HG03159 (cell line): ENCODE data around the gene MBD1.
"Not testable (repeated sequence)": the region's sequence is repeated elsewhere in the genome, so short reads cannot be mapped to it uniquely, and the experiment has no call there.

Experiments used
- ATAC-seq: cut with Tn5 transposase; IDR thresholded peaks from one replicate; pipeline ENCODE4 v1.9.1; 2021; ENCODE audit warnings: mild to moderate bottlenecking, moderate library complexity; ENCODE audit not compliant: unreplicated experiment

Gene MBD1, protein sequence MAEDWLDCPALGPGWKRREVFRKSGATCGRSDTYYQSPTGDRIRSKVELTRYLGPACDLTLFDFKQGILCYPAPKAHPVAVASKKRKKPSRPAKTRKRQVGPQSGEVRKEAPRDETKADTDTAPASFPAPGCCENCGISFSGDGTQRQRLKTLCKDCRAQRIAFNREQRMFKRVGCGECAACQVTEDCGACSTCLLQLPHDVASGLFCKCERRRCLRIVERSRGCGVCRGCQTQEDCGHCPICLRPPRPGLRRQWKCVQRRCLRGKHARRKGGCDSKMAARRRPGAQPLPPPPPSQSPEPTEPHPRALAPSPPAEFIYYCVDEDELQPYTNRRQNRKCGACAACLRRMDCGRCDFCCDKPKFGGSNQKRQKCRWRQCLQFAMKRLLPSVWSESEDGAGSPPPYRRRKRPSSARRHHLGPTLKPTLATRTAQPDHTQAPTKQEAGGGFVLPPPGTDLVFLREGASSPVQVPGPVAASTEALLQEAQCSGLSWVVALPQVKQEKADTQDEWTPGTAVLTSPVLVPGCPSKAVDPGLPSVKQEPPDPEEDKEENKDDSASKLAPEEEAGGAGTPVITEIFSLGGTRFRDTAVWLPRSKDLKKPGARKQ

DNA sequence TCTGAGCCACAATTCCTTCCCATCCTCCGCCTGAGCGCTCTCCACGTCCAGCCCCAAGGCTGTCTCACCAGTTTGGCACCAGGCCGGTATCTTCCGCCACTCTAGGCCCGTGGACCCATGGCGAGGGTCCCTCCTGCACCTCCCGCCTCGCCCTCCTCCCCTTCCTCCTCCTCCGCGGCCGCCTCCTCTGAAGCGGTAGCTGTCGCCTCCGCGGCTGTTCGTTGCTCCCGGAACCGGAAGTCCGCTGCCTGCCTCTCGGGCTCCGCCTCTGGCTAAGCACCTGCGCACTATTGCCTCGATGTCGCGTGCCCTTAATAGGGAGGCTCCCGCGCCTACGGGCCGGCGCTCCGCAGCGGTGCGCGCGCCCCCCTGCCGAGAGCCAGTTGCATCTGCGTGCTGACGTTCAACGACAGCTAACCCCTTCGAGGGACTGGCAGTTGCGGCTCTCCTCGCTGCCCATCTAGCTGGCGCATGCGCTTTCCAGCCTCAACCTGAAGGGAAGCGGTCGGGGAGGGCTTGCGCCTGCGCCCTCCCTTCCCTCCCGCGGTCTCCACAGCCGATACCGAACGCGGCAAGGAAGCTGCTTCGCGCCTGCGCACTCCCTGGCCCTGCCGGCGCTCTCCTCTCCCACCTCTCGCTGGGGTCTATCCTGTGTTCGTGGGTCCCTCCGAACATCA lies at the start of gene MBD1:
TSS of gene MBD1 (minus strand) at position 229 of the 677 bp plus-strand sequence. CDS start 1,531 bp downstream, outside the sequence.
- peak; percentile 87 for ATAC-seq

DNA sequence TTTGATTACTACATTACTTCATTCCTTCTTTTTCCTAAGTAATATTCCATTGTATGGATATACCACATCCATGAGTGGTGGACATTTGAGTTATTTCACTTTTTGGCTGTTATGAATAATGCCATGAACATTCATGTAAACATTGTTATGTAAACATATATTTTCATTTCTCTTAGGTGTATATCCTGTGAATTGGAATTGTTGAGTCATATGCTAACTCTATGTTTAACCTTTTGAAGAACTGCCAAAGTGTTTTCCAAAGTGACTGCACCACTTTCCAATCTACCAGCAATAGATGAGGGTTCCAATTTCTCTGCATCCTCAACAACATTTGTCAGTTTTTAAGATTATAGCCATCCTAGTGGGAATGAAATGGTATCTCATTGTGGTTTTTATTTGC lies 48.9 kb upstream of the MBD1 start:
- no peak for ATAC-seq

DNA sequence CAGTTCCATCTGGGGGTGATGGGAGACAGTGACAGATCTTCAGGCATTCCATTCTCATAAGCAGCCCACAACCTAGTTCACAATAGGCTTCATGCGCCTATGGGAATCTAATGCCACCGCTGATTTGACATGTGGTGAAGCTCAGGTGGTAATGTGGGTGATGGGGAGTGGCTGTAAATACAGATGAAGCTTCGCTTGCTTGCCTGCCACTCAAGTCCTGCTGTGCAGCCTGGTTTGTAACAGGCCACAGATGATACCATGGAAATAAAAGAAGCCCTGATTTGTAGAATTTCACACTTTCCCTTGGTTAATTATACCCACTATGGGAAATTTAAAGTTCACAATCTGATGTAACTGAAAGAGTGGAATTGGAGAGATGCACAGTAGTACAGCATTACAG lies 46.7 kb upstream of the MBD1 start:
- no peak for ATAC-seq

- ATAC-seq, result peak; percentile 65
These were observed 39.4 kb upstream of the MBD1 start for GRCh38 chr18:50320719-50321118.

DNA sequence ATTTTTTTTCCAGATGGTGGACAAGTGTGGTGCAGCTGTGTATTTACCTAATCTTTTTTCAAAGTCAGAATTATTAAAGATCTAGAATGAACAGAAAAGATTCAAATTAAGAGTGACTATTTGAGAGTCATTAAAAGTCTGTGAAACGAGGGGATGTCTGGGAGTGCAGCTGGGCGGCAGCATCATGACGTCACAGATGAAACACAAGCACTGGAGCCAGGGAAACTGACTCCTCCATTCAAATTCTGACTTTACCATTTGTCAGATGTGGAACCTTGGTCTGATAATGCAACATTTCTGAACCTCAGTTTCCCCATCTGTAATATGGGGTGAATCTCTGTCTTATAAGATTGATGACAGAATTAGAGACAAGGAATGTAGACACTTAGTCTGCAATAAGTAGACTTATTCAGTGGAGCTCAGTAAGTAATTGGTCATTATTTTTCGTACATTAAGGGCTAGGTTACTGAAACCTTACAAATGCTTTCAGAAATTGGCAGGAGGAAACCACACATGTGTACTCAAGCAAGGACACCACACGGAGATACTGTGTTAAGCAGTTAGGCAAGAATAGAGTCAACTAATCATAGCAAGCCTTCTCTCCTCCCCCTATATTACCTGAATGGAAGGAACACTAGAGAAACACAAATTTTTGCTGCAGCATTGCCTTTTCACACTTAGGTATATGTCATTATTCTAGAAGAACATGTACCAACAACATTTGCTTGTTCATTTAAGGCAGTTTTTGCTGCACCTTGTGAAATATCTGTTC lies 34.0 kb upstream of the MBD1 start:
- peak; percentile 69 for ATAC-seq

DNA sequence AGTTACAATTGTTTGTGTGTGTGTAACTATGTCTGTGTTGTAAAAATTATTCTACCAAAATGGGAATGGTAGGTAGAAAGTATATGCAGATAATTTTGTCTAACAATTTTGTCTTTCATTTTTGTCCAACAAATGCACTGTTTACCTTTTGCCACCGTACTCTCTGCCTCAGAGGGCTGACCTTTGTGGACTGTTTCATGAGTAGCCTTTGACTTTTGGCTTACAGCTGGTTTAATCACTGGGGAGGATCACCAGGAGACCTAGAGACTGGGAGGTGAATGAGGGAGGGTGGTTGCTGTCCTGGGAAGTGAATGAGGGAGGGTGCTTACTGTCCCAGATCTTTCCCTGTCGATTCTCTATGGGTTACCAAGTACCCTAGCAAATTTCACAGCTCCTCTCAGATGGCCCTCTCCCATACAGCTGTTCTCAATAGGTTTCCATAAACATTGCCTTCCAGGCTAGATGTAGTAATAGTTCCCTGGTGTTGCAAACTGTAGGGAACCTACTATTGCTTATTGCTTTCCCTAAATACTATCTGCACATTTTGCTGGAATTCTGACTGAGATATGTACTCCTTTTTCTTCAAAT lies 32.6 kb upstream of the MBD1 start:
- ATAC-seq, result no peak

- peak; percentile 22 for ATAC-seq
These were observed 31.8 kb upstream of the MBD1 start for GRCh38 chr18:50313031-50313607.

DNA sequence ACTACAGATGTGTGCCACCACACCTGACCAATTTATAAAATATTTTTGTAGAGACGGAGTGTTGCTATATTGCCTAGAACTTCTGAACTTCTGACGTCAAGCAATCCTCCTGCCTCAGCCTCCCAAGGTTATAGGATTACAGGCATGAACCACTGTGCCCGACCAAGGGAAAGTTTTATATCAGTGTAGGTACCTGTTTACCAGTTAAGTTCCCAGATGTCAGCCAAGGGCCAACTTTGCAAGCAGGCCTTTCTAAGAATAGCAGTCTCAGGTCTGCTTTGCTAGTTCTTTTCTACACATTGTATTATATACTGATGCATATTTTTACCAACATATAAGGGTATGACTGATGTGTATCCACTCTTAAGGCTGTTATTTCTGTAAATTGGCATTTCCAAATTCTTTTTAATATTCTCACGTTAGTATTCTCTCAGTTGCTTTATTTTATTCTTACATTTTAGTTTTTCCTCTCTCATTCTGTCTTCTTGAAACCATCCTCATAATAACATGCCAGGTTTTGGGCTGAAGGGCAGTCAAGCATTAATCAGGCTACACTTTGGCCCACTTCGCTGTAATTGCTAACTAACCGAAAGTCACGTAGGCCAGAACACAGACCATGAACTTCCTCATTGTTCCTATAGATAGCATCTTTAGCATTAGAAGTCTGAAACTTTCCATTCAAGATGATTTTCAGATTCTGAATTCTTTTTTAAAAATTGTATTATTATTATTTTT lies 31.1 kb upstream of the MBD1 start:
- ATAC-seq, result peak; percentile 74

DNA sequence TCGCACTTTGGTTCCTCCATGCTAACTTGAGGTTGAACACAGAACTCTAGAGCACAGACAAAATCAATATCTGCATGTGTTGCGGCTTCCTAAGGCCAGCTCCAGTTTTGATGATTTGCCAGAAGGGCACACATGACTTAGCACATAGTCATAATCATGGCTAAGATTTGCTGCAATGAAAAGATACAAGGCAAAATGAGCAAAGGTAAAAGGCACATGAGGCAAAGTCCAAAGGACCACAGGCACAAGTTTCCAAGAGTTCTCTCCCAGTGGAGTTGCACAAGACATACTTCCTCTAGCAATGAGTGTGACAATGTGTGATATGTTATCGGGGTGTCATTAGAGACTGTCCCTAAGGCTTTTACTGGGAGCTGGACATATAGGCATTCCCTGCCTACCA lies 30.3 kb upstream of the MBD1 start:
- no peak for ATAC-seq

- no peak for ATAC-seq
These were observed 28.8 kb upstream of the MBD1 start for GRCh38 chr18:50310080-50310479.

GRCh38 chr18:50308851-50309250 lies 27.5 kb upstream of the MBD1 start:
- not testable (repeated sequence) for ATAC-seq

- peak; percentile 91 for ATAC-seq
These were observed 26.6 kb upstream of the MBD1 start for GRCh38 chr18:50307738-50308470.

DNA sequence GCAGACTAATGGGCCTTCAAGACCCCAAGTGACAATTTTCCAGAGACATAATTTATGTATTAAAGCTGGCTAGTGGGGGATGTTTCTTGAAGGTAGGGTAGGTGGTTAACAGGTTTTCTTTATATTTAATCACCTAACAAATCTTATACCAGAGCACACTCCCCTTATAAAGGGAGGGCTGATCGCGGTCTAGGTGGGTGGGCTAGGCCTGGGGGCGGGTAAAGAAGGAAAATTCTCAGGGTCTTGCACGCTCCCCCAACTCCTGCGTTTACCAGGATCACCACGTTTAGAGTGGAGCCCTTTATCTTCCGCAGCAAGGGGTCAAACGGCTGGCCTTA lies 26.0 kb upstream of the MBD1 start:
- ATAC-seq, result peak; percentile 13

GRCh38 chr18:50306944-50307343 lies 25.6 kb upstream of the MBD1 start:
- ATAC-seq, result no peak

- no peak for ATAC-seq
These were observed 19.8 kb upstream of the MBD1 start for GRCh38 chr18:50301074-50301473.

- ATAC-seq, result no peak
These were observed 18.5 kb upstream of the MBD1 start for GRCh38 chr18:50299626-50300388.

- no peak for ATAC-seq
These were observed 17.3 kb upstream of the MBD1 start for GRCh38 chr18:50298443-50299284.
